WERI-Rb-1 (cell line): ENCODE data around the gene SF3B4.

Experiments used
- DNase-seq: peaks from one replicate; pipeline ENCODE4 v3.0.0-alpha.2; 2020
- H3K27ac ChIP-seq: fragments of 250-450 bp; sonication (Bioruptor Pico); 2 replicates; pipeline ENCODE4 v1.5.1; 2020; ENCODE audit warnings: mild to moderate bottlenecking, moderate library complexity
- H3K27me3 ChIP-seq: fragments of 250-450 bp; sonication (Bioruptor Pico); 2 replicates; pipeline ENCODE4 v1.5.1; 2021; ENCODE audit warnings: mild to moderate bottlenecking, low read depth, moderate library complexity; ENCODE audit not compliant: insufficient read depth, severe bottlenecking
- H3K36me3 ChIP-seq: fragments of 250-450 bp; sonication (Bioruptor Pico); 2 replicates; pipeline ENCODE4 v1.5.1; 2020; ENCODE audit warnings: mild to moderate bottlenecking, moderate library complexity
- H3K4me3 ChIP-seq: 2 replicates; pipeline ENCODE4 v1.5.1; 2011; ENCODE audit warnings: low read depth, mild to moderate bottlenecking, control low read depth, low read length
- H3K9me3 ChIP-seq: fragments of 250-450 bp; sonication (Bioruptor Pico); 2 replicates; pipeline ENCODE4 v1.5.1; 2021; ENCODE audit warnings: mild to moderate bottlenecking, moderate library complexity; ENCODE audit not compliant: severe bottlenecking
- CTCF ChIP-seq: IDR thresholded peaks from 2 replicates; pipeline ENCODE4 v1.5.1; 2011; ENCODE audit warnings: low read depth, mild to moderate bottlenecking, control low read depth, inconsistent platforms, low read length

Gene SF3B4

DNA sequence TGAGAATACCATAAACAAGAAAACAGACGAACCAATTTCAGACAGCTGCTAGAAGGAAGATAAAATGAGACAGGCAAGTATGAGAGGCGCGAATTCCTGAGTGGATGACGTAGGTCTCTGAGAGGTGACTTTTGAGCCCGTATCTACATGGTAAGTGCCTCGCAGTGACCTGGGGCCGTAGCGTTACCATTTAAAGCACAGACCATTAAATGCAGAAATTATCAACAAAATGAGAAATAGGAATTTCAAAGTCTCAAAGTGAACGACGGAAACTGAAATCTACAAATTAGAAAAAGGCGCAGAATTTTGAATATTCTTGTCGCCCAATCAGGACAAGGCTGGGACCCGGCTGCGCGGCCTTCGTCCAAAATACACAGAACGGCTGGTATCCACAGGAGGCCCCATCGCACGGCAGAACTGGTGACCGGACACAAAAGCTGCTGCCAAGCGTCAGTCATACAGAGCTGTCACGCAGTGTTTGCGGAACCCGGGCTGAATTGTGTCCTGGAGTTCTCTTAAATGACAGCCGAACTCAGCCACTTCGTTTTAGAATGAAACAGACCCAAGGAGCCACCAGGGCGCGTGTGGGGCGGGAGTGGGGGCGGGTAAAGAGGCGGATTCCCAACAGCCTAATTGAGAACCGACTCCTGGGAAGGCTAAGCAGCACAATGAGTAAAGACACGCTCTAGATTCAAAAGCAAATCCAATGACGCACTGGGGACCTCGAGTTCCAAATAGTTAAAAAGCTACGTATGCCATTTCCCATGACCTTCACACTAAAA lies 42.1 kb downstream of the SF3B4 start:
- H3K9me3 ChIP-seq: no peaks in the 10 kb centered on the region
- no peak for TF ChIP-seq CTCF
- H3K4me3 ChIP-seq: peak overlapping the region; percentile 82
- peak overlapping the region; percentile 91 for H3K27ac ChIP-seq
- no peaks in the 10 kb centered on the region for H3K27me3 ChIP-seq
- DNase-seq: peak; percentile 87
- H3K36me3 ChIP-seq: no peaks in the 10 kb centered on the region; the same call in 1 of the 2 replicates

GRCh38 chr1:149884433-149885338 lies 42.9 kb downstream of the SF3B4 start:
- Histone ChIP-seq H3K4me3 (peak overlapping the region; percentile 82), H3K9me3 (no peaks in the 10 kb centered on the region), H3K27me3 (no peaks in the 10 kb centered on the region), H3K27ac (peak overlapping the region; percentile 91), H3K36me3 (no peaks in the 10 kb centered on the region; the same call in 1 of the 2 replicates)
- no peak for TF ChIP-seq CTCF
- peak; percentile 62 for DNase-seq

GRCh38 chr1:149883598-149884247 lies 43.9 kb downstream of the SF3B4 start:
- Histone ChIP-seq H3K9me3 (no peaks in the 10 kb centered on the region), H3K36me3 (no peaks in the 10 kb centered on the region; the same call in 1 of the 2 replicates), H3K27ac (peak overlapping the region; percentile 91), H3K27me3 (no peaks in the 10 kb centered on the region), H3K4me3 (no peak overlapping the region)
- DNase-seq: peak; percentile 10
- no peak for TF ChIP-seq CTCF

DNA sequence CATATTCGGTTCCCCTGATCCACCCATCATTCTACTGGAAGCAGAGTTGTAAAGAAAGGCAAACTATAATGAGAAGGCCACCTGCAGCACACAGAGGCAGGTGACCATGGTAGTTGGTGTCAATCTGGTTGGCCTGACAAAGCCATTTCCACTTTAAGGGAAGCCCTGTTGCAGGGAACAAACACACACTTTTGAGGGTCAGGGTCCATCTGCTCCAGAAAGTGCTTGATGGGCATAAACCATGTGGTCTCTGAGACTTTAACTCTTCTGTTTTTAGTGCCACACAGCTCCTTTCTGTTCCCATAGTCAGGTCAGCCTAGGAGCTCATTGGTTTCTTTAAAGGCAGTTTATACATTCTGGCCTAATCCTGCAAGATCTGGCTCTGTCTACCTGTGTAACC lies 45.7 kb downstream of the SF3B4 start:
- Histone ChIP-seq H3K4me3 (no peak overlapping the region), H3K9me3 (no peaks in the 10 kb centered on the region), H3K36me3 (no peaks in the 10 kb centered on the region; the same call in 1 of the 2 replicates), H3K27ac (no peak overlapping the region), H3K27me3 (no peaks in the 10 kb centered on the region)
- no peak for TF ChIP-seq CTCF
- DNase-seq: peak; percentile 5

DNA sequence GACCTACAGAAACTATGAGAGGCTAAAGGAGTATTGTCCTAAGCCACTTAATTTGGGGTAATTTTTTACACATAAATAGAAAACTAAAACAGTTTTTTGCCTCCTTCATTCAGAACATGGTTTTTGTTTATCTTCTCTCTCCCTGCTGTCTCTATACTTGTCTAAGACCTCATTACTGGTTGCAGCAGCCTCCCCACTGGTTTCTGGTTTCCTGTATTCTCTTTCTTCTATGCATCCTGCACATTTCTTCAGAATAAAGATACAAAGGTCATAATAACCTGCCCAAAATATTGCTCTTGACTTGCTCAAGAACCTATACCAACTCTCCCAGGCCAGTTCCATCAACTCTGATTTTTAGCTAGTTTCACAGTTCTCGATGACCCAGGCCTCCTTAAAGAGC lies 48.0 kb downstream of the SF3B4 start:
- Histone ChIP-seq H3K9me3 (no peaks in the 10 kb centered on the region), H3K27ac (no peak overlapping the region), H3K27me3 (no peaks in the 10 kb centered on the region), H3K36me3 (no peaks in the 10 kb centered on the region), H3K4me3 (no peak overlapping the region)
- no peak for DNase-seq
- no peak for TF ChIP-seq CTCF
